Mesendoderm (in vitro differentiated cells): ENCODE measurements around the gene TNRC6C. TPM values are rescaled to one million over a fixed set of nuclear protein-coding genes. Genes with fewer than 3 reads are reported as not detected.

Experiments used
- small RNA-seq: library from polyadenylated mRNA; stranded (forward); fragments of <200 nt; extraction: miRNeasy Mini kit (QIAGEN cat#:217004); gene quantifications from one replicate; pipeline ENCODE3, GENCODE V24; 2013; ENCODE audit not compliant: insufficient read depth

Gene TNRC6C

Small RNA genes lying within 50 kb of the gene (small RNA-seq; reads per million reads assigned to genes)
- not detected for gene RNU1-80P
- not detected for gene RNU6-625P
